Stimulated activated CD4-positive, alpha-beta T cell treated with anti-CD3 and anti-CD28 coated beads, Interleukin-1b, Interleukin-23, amount 100 ng/mL, for 4 hours (primary cell): ENCODE measurements around the gene PRELID2.
"Not testable (repeated sequence)": the region's sequence is repeated elsewhere in the genome, so short reads cannot be mapped to it uniquely, and the experiment has no call there.

Experiments
- DNase-seq, 2 donors: peaks; one replicate each; pipeline ENCODE4 v3.0.0-alpha.2; 2020; ENCODE audit warnings: low read depth in 2 of 2

PRELID2 gene

GRCh38 chr5:145834917-145835847, at the start of gene PRELID2:
Gene PRELID2 (minus strand): TSS chr5:145835342. CDS start chr5:145835251, 91 bp downstream.
- peak; percentile 24 to 31 for DNase-seq

GRCh38 chr5:145874765-145875164, 39.6 kb upstream of the PRELID2 start:
- no peak for DNase-seq

GRCh38 chr5:145872914-145873313, 37.8 kb upstream of the PRELID2 start, which contains the start of gene GRXCR2:
Gene GRXCR2 (minus strand): TSS chr5:145873014. CDS start chr5:145872968, 46 bp downstream.
- DNase-seq, result no peak

- no peak for DNase-seq
Observed at GRCh38 chr5:145872486-145872885, 37.3 kb upstream of the PRELID2 start.

GRCh38 chr5:145869753-145870152, 34.6 kb upstream of the PRELID2 start:
- no peak for DNase-seq

GRCh38 chr5:145867806-145868205, 32.7 kb upstream of the PRELID2 start:
- DNase-seq, result no peak

GRCh38 chr5:145864432-145864831, 29.3 kb upstream of the PRELID2 start:
- DNase-seq, result not testable (repeated sequence)

GRCh38 chr5:145863003-145863402, 27.9 kb upstream of the PRELID2 start:
- DNase-seq, result no peak

GRCh38 chr5:145859897-145860296, 24.8 kb upstream of the PRELID2 start:
- no peak for DNase-seq

GRCh38 chr5:145859453-145859852, 24.3 kb upstream of the PRELID2 start:
- no peak for DNase-seq

GRCh38 chr5:145858959-145859358, 23.8 kb upstream of the PRELID2 start:
- no peak for DNase-seq

- peak in 1 of 2 donors; percentile 3 for DNase-seq
Observed at GRCh38 chr5:145856285-145856818, 21.2 kb upstream of the PRELID2 start.

- no peak for DNase-seq
Observed at GRCh38 chr5:145855763-145856267, 20.7 kb upstream of the PRELID2 start.

- DNase-seq, result no peak
Observed at GRCh38 chr5:145854651-145855258, 19.6 kb upstream of the PRELID2 start.

GRCh38 chr5:145853781-145854376, 18.7 kb upstream of the PRELID2 start:
- no peak for DNase-seq

GRCh38 chr5:145852990-145853389, 17.8 kb upstream of the PRELID2 start:
- DNase-seq, result no peak

GRCh38 chr5:145848854-145849253, 13.7 kb upstream of the PRELID2 start:
- no peak for DNase-seq

GRCh38 chr5:145847499-145848497, 12.7 kb upstream of the PRELID2 start:
- DNase-seq, result no peak

- DNase-seq, result no peak
Observed at GRCh38 chr5:145846081-145846480, 10.9 kb upstream of the PRELID2 start.

- no peak for DNase-seq
Observed at GRCh38 chr5:145841299-145841698, 6.2 kb upstream of the PRELID2 start.
